Stimulated activated naive CD8-positive, alpha-beta T cell treated with anti-CD3 and anti-CD28 coated beads, Interleukin-15, Interleukin-2, amounts not matched to agents 100 U/mL and 50 U/mL, for 24 hours (primary cell): Measurements from ENCODE around the gene GFRA4.

Experiments used
- ATAC-seq: fragments of 150-1000 bp; cut with Tn5 transposase; one replicate; pipeline ENCODE4 v1.10.0; 2021
- DNase-seq: peaks from one replicate; pipeline ENCODE4 v3.0.0; 2021

Gene GFRA4

GRCh38 chr20:3652676-3653596 is 10.3 kb downstream of the GFRA4 start:
- no peak for DNase-seq
- ATAC-seq: no peak

GRCh38 chr20:3652221-3652620 is 11.0 kb downstream of the GFRA4 start:
- no peak for ATAC-seq
- no peak for DNase-seq

GRCh38 chr20:3651204-3651962 is 11.8 kb downstream of the GFRA4 start:
- ATAC-seq: no peak
- no peak for DNase-seq

GRCh38 chr20:3648951-3649350 is 14.2 kb downstream of the GFRA4 start:
- DNase-seq (no peak), ATAC-seq (no peak)

GRCh38 chr20:3647473-3647872 is 15.7 kb downstream of the GFRA4 start:
- DNase-seq (no peak), ATAC-seq (no peak)

- DNase-seq (no peak), ATAC-seq (no peak)
Observed at GRCh38 chr20:3646651-3647050, 16.5 kb downstream of the GFRA4 start.

- ATAC-seq: no peak
- DNase-seq: no peak
Observed at GRCh38 chr20:3646067-3646440, 17.1 kb downstream of the GFRA4 start.

GRCh38 chr20:3645309-3646066 is 17.7 kb downstream of the GFRA4 start:
- ATAC-seq: no peak
- no peak for DNase-seq

- no peak for ATAC-seq
Observed at GRCh38 chr20:3640259-3640658, 22.9 kb downstream of the GFRA4 start.

GRCh38 chr20:3635346-3635745 is 27.9 kb downstream of the GFRA4 start:
- ATAC-seq (no peak), DNase-seq (no peak)

More at GRCh38 chr20:3640259-3640658, 22.9 kb downstream of the GFRA4 start:
- no peak for DNase-seq

- ATAC-seq (no peak), DNase-seq (no peak)
Observed at GRCh38 chr20:3633913-3634478, 29.2 kb downstream of the GFRA4 start.

GRCh38 chr20:3632311-3633004 is 30.7 kb downstream of the GFRA4 start:
- DNase-seq (no peak), ATAC-seq (no peak)

GRCh38 chr20:3631534-3631933 is 31.7 kb downstream of the GFRA4 start:
- ATAC-seq: no peak
- DNase-seq: no peak

GRCh38 chr20:3630429-3630828 is 32.8 kb downstream of the GFRA4 start:
- DNase-seq (no peak), ATAC-seq (no peak)

GRCh38 chr20:3629893-3630292 is 33.3 kb downstream of the GFRA4 start:
- ATAC-seq: no peak
- DNase-seq: no peak

GRCh38 chr20:3628502-3629314 is 34.5 kb downstream of the GFRA4 start:
- DNase-seq (no peak), ATAC-seq (no peak)

- ATAC-seq (no peak), DNase-seq (no peak)
Observed at GRCh38 chr20:3627476-3627875, 35.7 kb downstream of the GFRA4 start.

- no peak for ATAC-seq
- DNase-seq: no peak
Observed at GRCh38 chr20:3622406-3622805, 40.8 kb downstream of the GFRA4 start.

- ATAC-seq (no peak), DNase-seq (no peak)
Observed at GRCh38 chr20:3621111-3621510, 42.1 kb downstream of the GFRA4 start.

- ATAC-seq (no peak), DNase-seq (no peak)
Observed at GRCh38 chr20:3616250-3616649, 46.9 kb downstream of the GFRA4 start.
